NT2/D1 (cell line): ENCODE results near the gene STARD3.
A peak's percentile ranks its signal among the peaks of the same experiment; 100 is the strongest.

Source experiments
- DNase-seq: peaks from one replicate; pipeline ENCODE4 v3.0.0-alpha.2; 2011; ENCODE audit warnings: low read depth, low spot score
- H3K27me3 ChIP-seq: 2 replicates; pipeline ENCODE4 v1.6.0; 2011; ENCODE audit warnings: mild to moderate bottlenecking; ENCODE audit not compliant: insufficient read length, insufficient read depth
- H3K36me3 ChIP-seq: 2 replicates; pipeline ENCODE4 v1.6.1; 2011; ENCODE audit warnings: mild to moderate bottlenecking, low read length, mixed read lengths; ENCODE audit not compliant: insufficient read depth, insufficient read length
- H3K4me1 ChIP-seq: 2 replicates; pipeline ENCODE4 v1.5.1; 2011; ENCODE audit not compliant: insufficient read depth, insufficient read length
- H3K4me3 ChIP-seq: 2 replicates; pipeline ENCODE4 v1.5.1; 2011; ENCODE audit warnings: low read depth; ENCODE audit not compliant: insufficient read length
- H3K9ac ChIP-seq: 2 replicates; pipeline ENCODE4 v1.6.0; 2011; ENCODE audit warnings: low read depth; ENCODE audit not compliant: insufficient read length
- H3K9me3 ChIP-seq: 2 replicates; pipeline ENCODE4 v1.5.1; 2011; ENCODE audit warnings: mild to moderate bottlenecking, low read length; ENCODE audit not compliant: insufficient read depth
- SUZ12 ChIP-seq: IDR thresholded peaks from 2 replicates; pipeline ENCODE4 v1.6.1; 2011; ENCODE audit not compliant: insufficient read length, insufficient read depth; ENCODE audit errors: extremely low read depth
- YY1 ChIP-seq: IDR thresholded peaks from 2 replicates; pipeline ENCODE4 v1.6.1; 2011; ENCODE audit not compliant: insufficient read length, insufficient read depth
- ZNF274 ChIP-seq: IDR thresholded peaks from 2 replicates; pipeline ENCODE4 v1.6.1; 2011; ENCODE audit warnings: mild to moderate bottlenecking, low read depth, low read length

The STARD3 gene

DNA sequence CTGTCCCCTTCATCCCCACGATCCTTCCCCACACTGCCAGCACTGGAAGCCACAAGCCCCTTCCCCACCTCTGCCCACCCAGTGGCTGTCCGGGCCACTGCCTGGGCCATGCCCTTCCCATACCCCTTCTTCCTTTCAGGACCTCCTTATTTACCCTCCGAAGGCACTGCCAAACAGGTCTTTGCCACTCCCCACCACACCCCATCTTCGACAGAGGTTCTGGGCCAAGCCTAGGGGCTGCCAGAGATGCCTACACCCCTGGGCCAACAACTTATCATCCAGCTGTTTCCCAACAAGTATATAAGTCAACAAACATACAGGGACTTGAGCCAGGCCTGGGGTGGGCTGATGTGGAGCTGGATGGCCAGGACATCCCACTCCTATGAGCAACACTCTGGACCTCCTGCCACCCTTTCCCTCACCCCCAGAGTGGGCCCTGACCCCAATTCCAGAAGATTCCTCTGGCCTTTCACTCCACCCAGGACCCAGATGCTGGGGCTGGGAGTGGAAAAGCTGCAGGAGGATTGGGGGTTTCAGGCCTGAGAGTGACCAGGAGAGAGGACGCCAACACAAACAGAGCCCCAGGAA is 11.7 kb upstream of the STARD3 start:
- no peak overlapping the region for H3K9ac ChIP-seq
- no peak overlapping the region for H3K4me3 ChIP-seq
- no peaks in the 10 kb centered on the region for H3K9me3 ChIP-seq
- no peak for DNase-seq
- H3K4me1 ChIP-seq, result peaks cover 23% of the 10 kb centered on the region
- TF ChIP-seq SUZ12, result no peak
- TF ChIP-seq ZNF274, result no peak
- TF ChIP-seq YY1, result no peak
- no peaks in the 10 kb centered on the region for H3K36me3 ChIP-seq
- H3K27me3 ChIP-seq, result peaks cover 62% of the 10 kb centered on the region

DNA sequence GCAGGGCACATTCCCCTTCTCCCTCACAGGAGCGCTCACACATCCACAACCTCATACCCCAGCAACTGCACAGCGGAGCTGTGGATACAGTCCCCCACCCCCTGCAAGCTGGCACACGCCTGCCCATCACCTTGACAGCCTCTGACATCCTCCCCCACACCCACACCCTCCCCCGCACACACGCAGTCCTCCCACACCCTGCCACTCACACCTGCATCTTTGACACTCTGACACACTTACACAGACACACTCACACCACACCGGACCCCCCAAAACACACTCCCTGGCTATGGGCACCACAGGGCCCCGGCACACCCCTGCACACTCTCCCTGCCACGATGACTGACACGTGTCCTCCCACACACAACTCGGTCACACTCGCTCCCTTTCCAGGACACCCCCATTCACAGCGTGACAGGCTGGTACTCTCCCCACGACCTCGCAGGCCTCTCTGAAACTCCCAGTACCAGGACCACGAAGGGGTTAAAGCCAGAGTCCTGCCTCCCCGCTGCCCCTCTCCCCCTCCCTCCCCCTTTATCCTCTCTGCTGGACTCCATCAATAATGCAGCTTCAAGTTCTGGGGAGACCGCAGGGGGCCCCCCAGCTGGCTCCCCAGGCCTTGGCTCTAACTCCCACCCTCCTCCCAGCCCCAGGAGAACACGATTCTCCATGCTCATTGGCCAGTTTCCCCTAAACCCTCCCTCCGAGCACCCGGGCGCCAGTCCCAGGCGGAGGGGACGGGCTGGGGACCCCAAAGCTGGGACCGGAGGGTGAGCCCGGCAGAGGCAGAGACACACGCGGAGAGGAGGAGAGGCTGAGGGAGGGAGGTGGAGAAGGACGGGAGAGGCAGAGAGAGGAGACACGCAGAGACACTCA is 10.5 kb upstream of the STARD3 start, which contains the start of gene PPP1R1B:
PPP1R1B (plus strand) TSS at position 782 of the 876 bp plus-strand sequence. CDS start 441 bp downstream, outside the sequence.
- Histone ChIP-seq H3K9me3 (no peaks in the 10 kb centered on the region), H3K4me3 (peak within 1 kb of the TSS; percentile 61), H3K9ac (peak within 1 kb of the TSS; percentile 69), H3K27me3 (peaks cover 52% of the 10 kb centered on the region), H3K36me3 (no peaks in the 10 kb centered on the region), H3K4me1 (peaks cover 27% of the 10 kb centered on the region)
- DNase-seq, result no peak
- TF ChIP-seq YY1 (no peak), ZNF274 (no peak), SUZ12 (no peak)

DNA sequence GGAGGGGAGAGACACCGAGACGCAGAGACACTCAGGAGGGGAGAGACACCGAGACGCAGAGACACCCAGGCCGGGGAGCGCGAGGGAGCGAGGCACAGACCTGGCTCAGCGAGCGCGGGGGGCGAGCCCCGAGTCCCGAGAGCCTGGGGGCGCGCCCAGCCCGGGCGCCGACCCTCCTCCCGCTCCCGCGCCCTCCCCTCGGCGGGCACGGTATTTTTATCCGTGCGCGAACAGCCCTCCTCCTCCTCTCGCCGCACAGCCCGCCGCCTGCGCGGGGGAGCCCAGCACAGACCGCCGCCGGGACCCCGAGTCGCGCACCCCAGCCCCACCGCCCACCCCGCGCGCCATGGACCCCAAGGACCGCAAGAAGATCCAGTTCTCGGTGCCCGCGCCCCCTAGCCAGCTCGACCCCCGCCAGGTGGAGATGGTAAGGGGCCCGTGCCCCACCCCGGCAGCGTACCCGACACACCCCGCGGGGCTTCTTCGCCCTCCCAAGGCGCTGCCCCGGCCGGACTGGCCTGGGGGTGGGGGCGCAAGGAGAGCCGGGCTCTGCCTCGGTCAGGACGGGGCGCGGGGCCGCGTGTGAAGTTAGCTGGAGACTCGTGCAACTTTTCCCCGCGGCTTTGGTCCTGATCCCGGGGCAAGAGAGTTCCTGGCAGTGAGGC is 9.8 kb upstream of the STARD3 start:
- H3K27me3 ChIP-seq, result peaks cover 47% of the 10 kb centered on the region
- H3K36me3 ChIP-seq, result no peaks in the 10 kb centered on the region
- no peak for DNase-seq
- no peaks in the 10 kb centered on the region for H3K9me3 ChIP-seq
- peaks cover 30% of the 10 kb centered on the region for H3K4me1 ChIP-seq
- TF ChIP-seq YY1 (no peak), ZNF274 (no peak), SUZ12 (no peak)
- peak overlapping the region; percentile 61 for H3K4me3 ChIP-seq
- peak overlapping the region; percentile 69 for H3K9ac ChIP-seq

DNA sequence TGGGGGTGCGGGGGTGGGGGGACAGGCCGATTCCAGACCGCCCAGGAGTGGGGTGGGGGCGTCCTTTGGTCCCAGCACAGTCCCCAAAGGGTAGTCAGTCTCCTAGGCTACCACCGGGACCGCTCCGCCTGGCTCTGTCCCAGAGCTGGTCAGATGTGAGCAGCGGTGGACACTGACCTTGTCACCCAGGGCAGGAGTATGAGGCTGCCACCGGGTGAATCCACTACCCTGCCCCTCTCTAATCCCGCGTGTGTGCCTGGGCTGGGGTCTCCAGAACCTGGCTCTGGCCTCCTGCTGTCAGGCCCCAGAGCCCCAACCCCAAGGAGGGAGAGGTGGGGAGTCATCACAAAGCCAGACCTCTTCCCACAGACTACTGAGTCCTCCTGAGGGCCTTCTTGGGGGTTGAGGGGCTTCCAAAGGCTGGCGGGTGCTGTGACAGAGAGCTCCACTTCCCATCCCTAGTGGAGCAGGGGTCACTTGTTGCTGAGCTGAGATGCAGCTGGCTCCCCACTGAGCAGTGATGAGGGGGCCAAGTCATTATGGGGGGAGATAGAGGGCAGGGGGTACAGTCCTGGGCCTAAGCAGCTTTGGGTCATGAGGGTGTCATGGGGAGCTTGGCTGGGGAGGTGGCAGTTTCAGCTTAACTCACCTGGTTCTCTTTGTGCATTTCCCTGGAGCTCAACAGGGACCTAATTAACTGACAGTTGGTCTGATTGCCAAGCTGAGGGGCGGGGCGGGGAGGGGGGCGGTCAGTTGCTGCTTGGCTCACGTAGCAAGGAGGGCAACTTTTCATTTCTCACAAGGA is 9.0 kb upstream of the STARD3 start:
- peaks cover 44% of the 10 kb centered on the region for H3K27me3 ChIP-seq
- TF ChIP-seq YY1 (no peak), SUZ12 (no peak), ZNF274 (no peak)
- peaks cover 36% of the 10 kb centered on the region for H3K4me1 ChIP-seq
- DNase-seq, result no peak
- no peak overlapping the region for H3K4me3 ChIP-seq
- H3K9ac ChIP-seq, result no peak overlapping the region
- no peaks in the 10 kb centered on the region for H3K36me3 ChIP-seq
- no peaks in the 10 kb centered on the region for H3K9me3 ChIP-seq

DNA sequence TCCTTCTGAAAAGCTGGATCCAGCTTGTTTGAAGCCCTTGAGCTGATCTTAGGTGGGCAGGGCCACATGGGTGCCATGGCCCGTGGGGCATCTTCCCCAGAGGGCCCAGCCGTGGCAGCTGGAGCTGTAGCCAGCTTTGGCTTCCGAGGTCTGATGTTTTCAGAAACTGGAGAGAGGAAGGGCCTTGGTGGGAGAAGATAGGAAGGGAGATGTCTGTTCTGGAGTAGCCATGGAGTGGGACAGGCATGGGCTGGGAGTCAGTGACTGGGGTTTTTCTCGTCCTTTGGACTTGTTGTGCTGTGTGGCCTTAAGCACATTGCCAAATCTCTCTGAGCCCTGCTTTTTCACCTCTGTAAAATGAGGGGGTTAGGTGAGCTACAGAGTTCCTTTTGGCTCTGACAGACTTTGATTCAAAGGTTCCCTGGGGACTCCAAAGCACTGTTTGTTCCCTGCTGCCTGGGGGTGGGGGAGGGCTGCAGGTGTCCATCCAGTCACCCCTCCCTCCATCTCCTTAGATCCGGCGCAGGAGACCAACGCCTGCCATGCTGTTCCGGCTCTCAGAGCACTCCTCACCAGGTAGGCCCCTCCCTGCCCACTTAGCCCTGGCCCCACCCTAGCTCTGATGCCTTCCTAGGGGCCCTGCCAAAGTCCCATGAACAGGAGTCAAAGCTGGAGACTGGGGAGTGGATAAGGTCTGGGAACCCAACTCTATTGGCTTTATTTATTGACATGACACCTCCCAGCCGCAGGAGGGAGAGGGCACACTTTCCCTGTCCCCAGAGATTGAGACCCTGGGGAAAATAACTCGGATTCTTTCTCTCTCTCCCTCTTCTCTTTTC is 8.1 kb upstream of the STARD3 start:
- H3K9me3 ChIP-seq, result no peaks in the 10 kb centered on the region
- H3K36me3 ChIP-seq, result no peaks in the 10 kb centered on the region
- H3K9ac ChIP-seq, result no peak overlapping the region
- no peak for DNase-seq
- peaks cover 39% of the 10 kb centered on the region for H3K4me1 ChIP-seq
- no peak overlapping the region for H3K4me3 ChIP-seq
- TF ChIP-seq YY1 (no peak), ZNF274 (no peak), SUZ12 (no peak)
- H3K27me3 ChIP-seq, result peaks cover 40% of the 10 kb centered on the region

DNA sequence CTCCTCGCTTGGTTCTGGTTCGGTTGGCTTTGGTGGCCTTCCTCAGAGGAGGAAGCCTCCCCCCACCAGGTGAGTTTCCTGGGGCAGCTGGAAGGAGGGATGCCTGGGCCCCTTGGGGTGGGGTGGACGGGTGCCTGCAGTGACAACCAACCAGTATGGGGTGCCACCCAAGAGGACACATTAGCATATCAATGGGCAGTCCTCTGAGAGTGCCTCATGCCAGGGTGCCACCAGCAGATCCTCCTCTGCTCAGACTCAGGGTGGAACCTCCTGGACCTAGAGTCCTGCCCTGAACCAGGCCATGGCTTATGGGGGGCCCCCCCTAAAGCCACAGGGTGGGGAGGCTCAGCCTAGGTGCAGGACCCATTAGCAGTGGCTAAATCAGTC is 7.5 kb upstream of the STARD3 start:
- TF ChIP-seq YY1 (no peak), ZNF274 (no peak), SUZ12 (no peak)
- no peak overlapping the region for H3K4me3 ChIP-seq
- H3K36me3 ChIP-seq, result no peaks in the 10 kb centered on the region
- H3K4me1 ChIP-seq, result peaks cover 39% of the 10 kb centered on the region
- H3K9me3 ChIP-seq, result no peaks in the 10 kb centered on the region
- no peak overlapping the region for H3K9ac ChIP-seq
- H3K27me3 ChIP-seq, result peaks cover 37% of the 10 kb centered on the region
- no peak for DNase-seq
